Mesenchymal stem cell (in vitro differentiated cells and primary cell): ENCODE results near the gene MAP7.

ENCODE experiments used
- DNase-seq: peaks from one replicate; pipeline ENCODE4 v3.0.0-alpha.2; 2013
- H2AFZ ChIP-seq: one replicate; pipeline ENCODE4 v1.6.1; 2013; ENCODE audit warnings: low read depth, mild to moderate bottlenecking, control low read depth, inconsistent platforms, low read length, moderate library complexity
- H2AK5ac ChIP-seq: 2 replicates; pipeline ENCODE4 v1.6.1; 2013; ENCODE audit warnings: low read length, moderate library complexity, mild to moderate bottlenecking, inconsistent platforms; ENCODE audit not compliant: severe bottlenecking
- H2BK120ac ChIP-seq: one replicate; pipeline ENCODE4 v1.6.1; 2013; ENCODE audit warnings: low read depth, mild to moderate bottlenecking, inconsistent platforms, low read length, moderate library complexity
- H2BK12ac ChIP-seq, 2 experiments: one replicate each; pipeline ENCODE4 v1.6.1; 2013; ENCODE audit warnings: inconsistent platforms in 2 of 2, low read length in 2 of 2, mild to moderate bottlenecking in 2 of 2, moderate library complexity in 2 of 2, control low read depth in 1 of 2
- H2BK15ac ChIP-seq: one replicate; pipeline ENCODE4 v1.6.1; 2013; ENCODE audit warnings: mild to moderate bottlenecking, low read depth, inconsistent platforms; ENCODE audit not compliant: poor library complexity, severe bottlenecking
- H2BK5ac ChIP-seq: 2 replicates; pipeline ENCODE4 v1.6.1; 2013; ENCODE audit warnings: low read depth, mild to moderate bottlenecking, low read length, control low read depth, inconsistent platforms; ENCODE audit not compliant: poor library complexity, severe bottlenecking
- H3K14ac ChIP-seq, 2 experiments: one replicate each; pipeline ENCODE4 v1.6.1; 2013; ENCODE audit warnings: inconsistent platforms in 2 of 2, low read length in 2 of 2, control low read depth in 1 of 2, mild to moderate bottlenecking in 1 of 2, moderate library complexity in 1 of 2
- H3K18ac ChIP-seq, 2 experiments: one replicate each; pipeline ENCODE4 v1.6.1; 2013; ENCODE audit warnings: inconsistent platforms in 2 of 2, low read length in 2 of 2, control low read depth in 1 of 2, low read depth in 1 of 2, mild to moderate bottlenecking in 1 of 2
- H3K23ac ChIP-seq, 2 experiments: one replicate each; pipeline ENCODE4 v1.6.1; 2013; ENCODE audit warnings: inconsistent platforms in 2 of 2, low read length in 2 of 2, mild to moderate bottlenecking in 2 of 2, moderate library complexity in 2 of 2, control low read depth in 1 of 2
- H3K27ac ChIP-seq: 2 replicates; pipeline ENCODE4 v1.5.1; 2013; ENCODE audit warnings: mild to moderate bottlenecking, moderate library complexity, low read length, control low read depth, inconsistent platforms; ENCODE audit not compliant: poor library complexity, severe bottlenecking
- H3K27me3 ChIP-seq, 2 experiments: 2 replicates each; pipeline versions ENCODE4 v1.6.1 to v1.7.0; 2013; ENCODE audit warnings: low read length in 2 of 2, mild to moderate bottlenecking in 2 of 2, moderate library complexity in 2 of 2, control low read depth in 1 of 2, inconsistent platforms in 1 of 2; ENCODE audit not compliant: control insufficient read depth in 1 of 2, insufficient read depth in 1 of 2
- H3K36me3 ChIP-seq, 2 experiments: 2 replicates each; pipeline versions ENCODE4 v1.6.1 to v1.7.0; 2013; ENCODE audit warnings: low read length in 2 of 2, control low read depth in 1 of 2, inconsistent platforms in 1 of 2, low read depth in 1 of 2, mild to moderate bottlenecking in 1 of 2; ENCODE audit not compliant: insufficient read depth in 2 of 2, control insufficient read depth in 1 of 2
- H3K4ac ChIP-seq, 2 experiments: one replicate each; pipeline ENCODE4 v1.6.1; 2013; ENCODE audit warnings: inconsistent platforms in 2 of 2, low read length in 2 of 2, mild to moderate bottlenecking in 2 of 2, moderate library complexity in 2 of 2, control low read depth in 1 of 2, low read depth in 1 of 2
- H3K4me1 ChIP-seq: 2 replicates; pipeline ENCODE4 v1.6.1; 2013; ENCODE audit warnings: low read depth, low read length, control low read depth; ENCODE audit not compliant: control insufficient read depth, insufficient read depth
- H3K4me2 ChIP-seq: 2 replicates; pipeline ENCODE4 v1.6.1; 2013; ENCODE audit warnings: low read length, mild to moderate bottlenecking, inconsistent platforms; ENCODE audit not compliant: poor library complexity, severe bottlenecking
- H3K4me3 ChIP-seq, 2 experiments: 2 replicates each; pipeline versions ENCODE4 v1.5.1 to v1.7.0; 2013; ENCODE audit warnings: low read length in 2 of 2, mild to moderate bottlenecking in 2 of 2, control low read depth in 1 of 2, low read depth in 1 of 2; ENCODE audit not compliant: insufficient read depth in 1 of 2
- H3K79me1 ChIP-seq: replicated peaks from 2 replicates; pipeline ENCODE4 v1.6.1; 2013; ENCODE audit warnings: mild to moderate bottlenecking, control low read depth, low read length, inconsistent platforms; ENCODE audit not compliant: poor library complexity, severe bottlenecking
- H3K9ac ChIP-seq: 2 replicates; pipeline ENCODE4 v1.7.0; 2013; ENCODE audit warnings: mild to moderate bottlenecking, low read length, moderate library complexity
- H3K9me3 ChIP-seq: 2 replicates; pipeline ENCODE4 v1.7.0; 2013; ENCODE audit warnings: mild to moderate bottlenecking, low read length; ENCODE audit not compliant: control insufficient read depth
- H4K8ac ChIP-seq: one replicate; pipeline ENCODE4 v1.6.1; 2013; ENCODE audit warnings: inconsistent platforms, mild to moderate bottlenecking, low read length, moderate library complexity
- H4K91ac ChIP-seq: one replicate; pipeline ENCODE4 v1.6.1; 2013; ENCODE audit warnings: mild to moderate bottlenecking, low read length, inconsistent platforms
- WGBS: methylation state at CpG from one replicate; pipeline ENCODE4 v1.1.7; 2013; ENCODE audit warnings: mixed read lengths; 5-methylcytosine and 5-hydroxymethylcytosine counted together

MAP7 gene

GRCh38 chr6:136566007-136566487 is 15.8 kb upstream of the MAP7 start:
- H2BK120ac ChIP-seq = no peak overlapping the region
- H2BK5ac ChIP-seq = no peak overlapping the region
- H4K8ac ChIP-seq = no peak overlapping the region
- over 99% methylated on average over 6 of the region's 6 CpGs for WGBS
- H3K36me3 ChIP-seq = peaks cover 0 to 2% of the 10 kb centered on the region in 2 experiments
- H3K27me3 ChIP-seq = no peaks in the 10 kb centered on the region
- no peak overlapping the region for H2BK12ac ChIP-seq
- no peak overlapping the region for H3K14ac ChIP-seq
- no peaks in the 10 kb centered on the region for H3K4me1 ChIP-seq
- no peak overlapping the region for H2AK5ac ChIP-seq
- no peak overlapping the region for H2AFZ ChIP-seq
- no peak overlapping the region for H3K9ac ChIP-seq
- no peak overlapping the region for H3K4me2 ChIP-seq
- no peak overlapping the region for H4K91ac ChIP-seq
- no peak for DNase-seq
- H3K9me3 ChIP-seq = peaks cover 7% of the 10 kb centered on the region
- no peak overlapping the region for H3K18ac ChIP-seq
- H2BK15ac ChIP-seq = no peak overlapping the region
- H3K79me1 ChIP-seq = no peaks in the 10 kb centered on the region
- H3K23ac ChIP-seq = no peak overlapping the region
- no peak overlapping the region for H3K27ac ChIP-seq
- no peak overlapping the region for H3K4ac ChIP-seq
- no peak overlapping the region for H3K4me3 ChIP-seq

- no peak overlapping the region for H3K14ac ChIP-seq
- no peak overlapping the region for H3K27ac ChIP-seq
- H4K91ac ChIP-seq = no peak overlapping the region
- H2BK12ac ChIP-seq = no peak overlapping the region
- H3K4me2 ChIP-seq = no peak overlapping the region
- DNase-seq = no peak
- 80% methylated on average over 1 of the region's 1 CpG for WGBS
- no peak overlapping the region for H4K8ac ChIP-seq
- no peak overlapping the region for H3K4ac ChIP-seq
- no peak overlapping the region for H2AFZ ChIP-seq
- no peak overlapping the region for H3K18ac ChIP-seq
- H3K9ac ChIP-seq = no peak overlapping the region
- no peak overlapping the region for H2BK120ac ChIP-seq
- no peaks in the 10 kb centered on the region for H3K27me3 ChIP-seq
- no peaks in the 10 kb centered on the region for H3K9me3 ChIP-seq
- H3K4me3 ChIP-seq = no peak overlapping the region
- H3K36me3 ChIP-seq = peaks cover 0 to 5% of the 10 kb centered on the region in 2 experiments
- no peak overlapping the region for H2BK15ac ChIP-seq
- no peaks in the 10 kb centered on the region for H3K4me1 ChIP-seq
- no peak overlapping the region for H3K23ac ChIP-seq
- no peak overlapping the region for H2BK5ac ChIP-seq
- no peak overlapping the region for H2AK5ac ChIP-seq
- no peaks in the 10 kb centered on the region for H3K79me1 ChIP-seq
Measured at GRCh38 chr6:136564180-136564579, 14.0 kb upstream of the MAP7 start.

GRCh38 chr6:136563386-136564152 is 13.3 kb upstream of the MAP7 start:
- no peak overlapping the region for H2AFZ ChIP-seq
- no peak overlapping the region for H4K8ac ChIP-seq
- H3K9me3 ChIP-seq = no peaks in the 10 kb centered on the region
- H3K9ac ChIP-seq = no peak overlapping the region
- no peak overlapping the region for H2BK12ac ChIP-seq
- no peak overlapping the region for H3K4me3 ChIP-seq
- no peak overlapping the region for H2BK5ac ChIP-seq
- no peak overlapping the region for H2BK120ac ChIP-seq
- H4K91ac ChIP-seq = no peak overlapping the region
- no peak overlapping the region for H3K4me2 ChIP-seq
- no peak overlapping the region for H3K27ac ChIP-seq
- DNase-seq = no peak
- H3K23ac ChIP-seq = no peak overlapping the region
- peaks cover 0 to 5% of the 10 kb centered on the region in 2 experiments for H3K36me3 ChIP-seq
- H3K79me1 ChIP-seq = no peaks in the 10 kb centered on the region
- H3K27me3 ChIP-seq = no peaks in the 10 kb centered on the region
- WGBS = 76% methylated on average over 2 of the region's 6 CpGs
- H2BK15ac ChIP-seq = no peak overlapping the region
- no peak overlapping the region for H3K4ac ChIP-seq
- no peak overlapping the region for H2AK5ac ChIP-seq
- no peaks in the 10 kb centered on the region for H3K4me1 ChIP-seq
- no peak overlapping the region for H3K14ac ChIP-seq
- H3K18ac ChIP-seq = no peak overlapping the region

GRCh38 chr6:136562211-136562610 is 12.0 kb upstream of the MAP7 start:
- Histone ChIP-seq H2AFZ (no peak overlapping the region), H3K27me3 (no peaks in the 10 kb centered on the region), H4K91ac (no peak overlapping the region), H2BK120ac (no peak overlapping the region), H3K4me3 (no peak overlapping the region), H2BK15ac (no peak overlapping the region), H3K36me3 (peaks cover 0 to 5% of the 10 kb centered on the region in 2 experiments), H3K4ac (no peak overlapping the region), H4K8ac (no peak overlapping the region), H3K23ac (no peak overlapping the region), H3K9me3 (no peaks in the 10 kb centered on the region), H3K4me1 (no peaks in the 10 kb centered on the region), H3K4me2 (no peak overlapping the region), H2BK12ac (no peak overlapping the region), H2AK5ac (no peak overlapping the region), H3K14ac (no peak overlapping the region), H3K27ac (no peak overlapping the region), H3K79me1 (no peaks in the 10 kb centered on the region), H3K9ac (no peak overlapping the region), H2BK5ac (no peak overlapping the region), H3K18ac (no peak overlapping the region)
- DNase-seq = no peak
- WGBS = 100% methylated on average over 2 of the region's 2 CpGs
